Keratinocyte (primary cell): Measurements from ENCODE around the gene CENATAC. TPM values are rescaled to one million over a fixed set of nuclear protein-coding genes. Genes with fewer than 3 reads are reported as not detected.

Source experiments
- DNase-seq: peaks from one replicate; pipeline ENCODE4 v3.0.0-alpha.2; 2011; ENCODE audit warnings: low read depth, missing footprints, low spot score
- FAIRE-seq: peaks from 2 replicates; lab custom pipeline; 2011; peaks lifted over from hg19 to GRCh38; lab: Jason Lieb, UNC
- H2AFZ ChIP-seq: 2 replicates; pipeline ENCODE4 v1.6.0; 2012; ENCODE audit warnings: low read length, control low read depth, inconsistent platforms; ENCODE audit not compliant: control insufficient read depth
- H3K27ac ChIP-seq: 2 replicates; pipeline ENCODE4 v1.5.1; 2011; ENCODE audit warnings: low read length; ENCODE audit not compliant: control insufficient read depth, insufficient read depth
- H3K27me3 ChIP-seq: 3 replicates; pipeline ENCODE4 v1.6.0; 2011; ENCODE audit warnings: low read length; ENCODE audit not compliant: control insufficient read depth, insufficient read depth; ENCODE audit errors: extremely low read depth
- H3K36me3 ChIP-seq, 2 experiments: 2 replicates in 1 of 2; 3 replicates in 1 of 2; pipeline ENCODE4 v1.5.1; 2011; ENCODE audit warnings: low read length in 2 of 2, mild to moderate bottlenecking in 1 of 2; ENCODE audit not compliant: control insufficient read depth in 2 of 2, insufficient read depth in 2 of 2; ENCODE audit errors: extremely low read depth in 1 of 2
- H3K4me1 ChIP-seq: 3 replicates; pipeline ENCODE4 v1.5.1; 2011; ENCODE audit warnings: low read length; ENCODE audit not compliant: control insufficient read depth, insufficient read depth; ENCODE audit errors: extremely low read depth
- H3K4me2 ChIP-seq: 3 replicates; pipeline ENCODE4 v1.6.0; 2011; ENCODE audit warnings: low read depth, low read length; ENCODE audit not compliant: control insufficient read depth, insufficient read depth; ENCODE audit errors: extremely low read depth
- H3K4me3 ChIP-seq, 3 experiments: fragments of 200-600 bp in 1 of 3; sonication (generic) in 1 of 3; 2 replicates in 2 of 3; 3 replicates in 1 of 3; pipeline ENCODE4 v1.5.1; 2011 to 2016; ENCODE audit warnings: low read length in 3 of 3, mild to moderate bottlenecking in 3 of 3, control low read depth in 2 of 3, inconsistent platforms in 1 of 3, low read depth in 1 of 3, mixed read lengths in 1 of 3, mixed run types in 1 of 3, moderate library complexity in 1 of 3; ENCODE audit not compliant: control insufficient read depth in 2 of 3, insufficient read depth in 2 of 3; ENCODE audit errors: extremely low read depth in 1 of 3
- H3K79me2 ChIP-seq: 2 replicates; pipeline ENCODE4 v1.6.0; 2012; ENCODE audit warnings: low read length; ENCODE audit not compliant: control insufficient read depth, insufficient read depth
- H3K9ac ChIP-seq: 3 replicates; pipeline ENCODE4 v1.6.0; 2011; ENCODE audit warnings: low read length; ENCODE audit not compliant: control insufficient read depth, insufficient read depth; ENCODE audit errors: extremely low read depth
- H3K9me1 ChIP-seq: 3 replicates; pipeline ENCODE4 v1.6.0; 2011; ENCODE audit warnings: low read length; ENCODE audit not compliant: control insufficient read depth, insufficient read depth; ENCODE audit errors: extremely low read depth
- H3K9me3 ChIP-seq: 2 replicates; pipeline ENCODE4 v1.5.1; 2012; ENCODE audit warnings: low read depth, low read length; ENCODE audit not compliant: control insufficient read depth
- H4K20me1 ChIP-seq: 3 replicates; pipeline ENCODE4 v1.6.0; 2011; ENCODE audit warnings: low read length; ENCODE audit not compliant: control insufficient read depth, insufficient read depth; ENCODE audit errors: extremely low read depth
- EZH2 ChIP-seq: IDR thresholded peaks from one replicate; pipeline ENCODE4 v1.6.1; 2012; ENCODE audit warnings: inconsistent platforms, mild to moderate bottlenecking, low read length, moderate library complexity
- dilution Hi-C: fragments of 300-500 bp; cut with MboI; formaldehyde crosslinking; loops from one replicate; pipeline ENCODE4 v1.7.0; 2020; ENCODE audit warnings: low sequenced_read_pairs; ENCODE audit not compliant: extremely low pct_ligation_motif_present
- polyA plus RNA-seq, 5 experiments: library from polyadenylated mRNA; depleted of rRNA in 3 of 5; stranded (reverse) in 3 of 5; stranded (forward) in 1 of 5; unstranded in 1 of 5; fragments of >200 nt; gene quantifications; 1 replicate in 1 of 5; 2 replicates in 3 of 5; 3 replicates in 1 of 5; pipeline versions ENCODE4 v1.2.1 to v1.2.3, GENCODE V29; 2011 to 2012; ENCODE audit warnings: missing spikeins in 2 of 5, low read depth in 1 of 5, low replicate concordance in 1 of 5
- TF ChIP-seq, protein P1 (sequence below), 3 experiments: IDR thresholded peaks in 1 of 3; conservative IDR thresholded peaks in 1 of 3; optimal IDR thresholded peaks in 1 of 3; 2 replicates in 2 of 3; 3 replicates in 1 of 3; pipeline versions ENCODE3 to v1.5.1; 2011; ENCODE audit warnings: low read length in 3 of 3, mild to moderate bottlenecking in 3 of 3, moderate library complexity in 2 of 3, control low read depth in 1 of 3, inconsistent platforms in 1 of 3; ENCODE audit not compliant: insufficient read depth in 2 of 3; ENCODE audit errors: extremely low read depth in 1 of 3

CENATAC gene
- polyA plus RNA-seq, 1 donor (not counting 4 experiments of a cell fraction or from before 2014, with no cell fraction given), result 22.6 TPM

- DNase-seq, result no peak
- Histone ChIP-seq H3K79me2 (peaks cover 1% of the 10 kb centered on the region), H3K9ac (no peak overlapping the region), H3K27me3 (no peaks in the 10 kb centered on the region), H4K20me1 (no peaks in the 10 kb centered on the region), H3K27ac (no peak overlapping the region), H3K9me3 (no peaks in the 10 kb centered on the region), H2AFZ (no peak overlapping the region), H3K4me1 (peaks cover 2% of the 10 kb centered on the region), H3K4me2 (no peak overlapping the region), H3K36me3 (peaks cover 54 to 63% of the 10 kb centered on the region in 2 experiments), H3K4me3 (no peak overlapping the region), H3K9me1 (no peaks in the 10 kb centered on the region)
- dilution Hi-C loops, result no loop called here
- FAIRE-seq, result no peak
- TF ChIP-seq, protein P1, sequence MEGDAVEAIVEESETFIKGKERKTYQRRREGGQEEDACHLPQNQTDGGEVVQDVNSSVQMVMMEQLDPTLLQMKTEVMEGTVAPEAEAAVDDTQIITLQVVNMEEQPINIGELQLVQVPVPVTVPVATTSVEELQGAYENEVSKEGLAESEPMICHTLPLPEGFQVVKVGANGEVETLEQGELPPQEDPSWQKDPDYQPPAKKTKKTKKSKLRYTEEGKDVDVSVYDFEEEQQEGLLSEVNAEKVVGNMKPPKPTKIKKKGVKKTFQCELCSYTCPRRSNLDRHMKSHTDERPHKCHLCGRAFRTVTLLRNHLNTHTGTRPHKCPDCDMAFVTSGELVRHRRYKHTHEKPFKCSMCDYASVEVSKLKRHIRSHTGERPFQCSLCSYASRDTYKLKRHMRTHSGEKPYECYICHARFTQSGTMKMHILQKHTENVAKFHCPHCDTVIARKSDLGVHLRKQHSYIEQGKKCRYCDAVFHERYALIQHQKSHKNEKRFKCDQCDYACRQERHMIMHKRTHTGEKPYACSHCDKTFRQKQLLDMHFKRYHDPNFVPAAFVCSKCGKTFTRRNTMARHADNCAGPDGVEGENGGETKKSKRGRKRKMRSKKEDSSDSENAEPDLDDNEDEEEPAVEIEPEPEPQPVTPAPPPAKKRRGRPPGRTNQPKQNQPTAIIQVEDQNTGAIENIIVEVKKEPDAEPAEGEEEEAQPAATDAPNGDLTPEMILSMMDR (optimal IDR thresholded peaks at IDR 0.05 in 1 of 3, IDR thresholded peaks at IDR 0.05 in 1 of 3, conservative IDR thresholded peaks at IDR 0.05 in 1 of 3; ENCODE audit: extremely low read depth in 1 of 3, insufficient read depth in 2 of 3, low read length in 3 of 3), result no peak
- TF ChIP-seq EZH2, result no peak
These were observed 49.3 kb downstream of the CENATAC start for GRCh38 chr11:119047205-119047604.

GRCh38 chr11:119048644-119049043, 50.7 kb downstream of the CENATAC start:
- DNase-seq (no peak), FAIRE-seq (no peak)
- Histone ChIP-seq H3K9me3 (no peaks in the 10 kb centered on the region), H3K4me2 (no peak overlapping the region), H3K27ac (no peak overlapping the region), H3K36me3 (peaks cover 66 to 72% of the 10 kb centered on the region in 2 experiments), H3K9ac (no peak overlapping the region), H4K20me1 (no peaks in the 10 kb centered on the region), H3K79me2 (peaks cover 6% of the 10 kb centered on the region), H3K4me1 (peaks cover 5% of the 10 kb centered on the region), H3K9me1 (no peaks in the 10 kb centered on the region), H3K27me3 (no peaks in the 10 kb centered on the region), H3K4me3 (no peak overlapping the region), H2AFZ (no peak overlapping the region)
- dilution Hi-C loops, result no loop called here
- TF ChIP-seq EZH2, result no peak
- TF ChIP-seq, protein P1 (optimal IDR thresholded peaks at IDR 0.05 in 1 of 3, IDR thresholded peaks at IDR 0.05 in 1 of 3, conservative IDR thresholded peaks at IDR 0.05 in 1 of 3; ENCODE audit: extremely low read depth in 1 of 3, insufficient read depth in 2 of 3, low read length in 3 of 3), result no peak
